HG03196 (cell line): ENCODE measurements around the gene SMAD1.
"Not testable (repeated sequence)": the region's sequence is repeated elsewhere in the genome, so short reads cannot be mapped to it uniquely, and the experiment has no call there.

Experiments used
- ATAC-seq: cut with Tn5 transposase; IDR thresholded peaks from one replicate; pipeline ENCODE4 v1.9.1; 2021; ENCODE audit not compliant: unreplicated experiment

Gene SMAD1

DNA sequence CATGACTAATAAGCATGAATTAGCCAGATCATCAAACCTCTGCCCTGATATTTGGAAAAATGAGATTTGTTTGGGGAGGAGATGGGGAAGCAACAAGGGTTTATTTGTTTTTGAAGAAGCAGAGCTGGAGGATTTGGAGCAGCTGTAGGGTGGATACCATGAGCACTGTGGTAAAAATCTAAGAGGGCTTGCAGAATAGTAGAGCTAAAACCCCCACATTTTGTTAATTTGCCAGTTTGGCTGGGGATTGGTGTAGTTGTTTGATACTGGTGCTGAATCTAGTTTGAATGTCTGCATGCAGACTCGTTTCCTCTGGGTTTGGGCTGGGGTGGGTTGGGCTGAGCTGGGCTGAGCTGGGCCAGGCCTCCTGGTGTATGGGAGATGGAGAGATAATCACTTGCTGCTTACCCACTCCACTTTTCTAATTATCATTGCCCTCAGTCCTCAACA is 43.7 kb downstream of the SMAD1 start:
- ATAC-seq = no peak

- no peak for ATAC-seq
Measured at GRCh38 chr4:145527773-145528172, 46.1 kb downstream of the SMAD1 start.

GRCh38 chr4:145528601-145529000 is 46.9 kb downstream of the SMAD1 start:
- ATAC-seq = no peak

- no peak for ATAC-seq
Measured at GRCh38 chr4:145530189-145530588, 48.5 kb downstream of the SMAD1 start.

GRCh38 chr4:145530662-145531061 is 49.0 kb downstream of the SMAD1 start:
- no peak for ATAC-seq

DNA sequence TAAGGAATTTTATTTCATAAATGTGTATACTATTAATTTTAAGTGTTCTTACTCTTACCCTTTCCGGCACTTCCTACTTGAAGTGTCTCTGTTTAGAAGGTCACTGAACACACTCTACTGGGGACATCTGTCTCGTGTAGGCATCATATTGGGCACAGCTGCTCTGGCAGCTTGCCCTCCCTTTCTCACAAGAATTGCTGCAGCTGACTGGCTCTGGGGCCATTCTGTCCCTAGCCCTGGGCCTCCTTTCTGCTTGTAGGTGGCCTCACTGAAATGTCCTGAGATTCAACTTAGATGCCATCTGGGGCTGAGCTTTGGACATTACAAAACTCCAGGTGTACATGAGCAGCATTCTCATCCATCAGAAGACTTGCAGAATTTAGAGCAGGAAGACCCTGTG is 49.6 kb downstream of the SMAD1 start:
- no peak for ATAC-seq

DNA sequence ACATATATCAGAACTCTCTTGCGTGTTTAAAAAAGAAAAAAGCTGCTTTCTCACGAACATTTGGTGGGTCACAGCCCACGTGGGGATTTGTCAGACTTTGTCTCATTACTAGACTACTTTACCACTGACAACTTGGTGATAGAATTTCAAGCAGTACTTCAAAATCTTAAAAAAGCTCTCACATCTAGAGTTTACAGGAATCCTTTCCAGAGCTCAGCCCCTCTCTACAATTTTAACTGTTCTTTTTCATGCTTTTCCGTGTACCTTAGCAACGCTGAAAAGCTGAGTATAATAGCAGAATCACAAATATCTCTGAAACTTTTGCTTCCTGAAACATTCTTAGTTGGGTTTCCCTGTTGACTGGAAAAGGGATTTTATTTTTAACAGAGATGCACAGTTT is 50.2 kb downstream of the SMAD1 start:
- no peak for ATAC-seq

- no peak for ATAC-seq
Measured at GRCh38 chr4:145533001-145533400, 51.3 kb downstream of the SMAD1 start.

DNA sequence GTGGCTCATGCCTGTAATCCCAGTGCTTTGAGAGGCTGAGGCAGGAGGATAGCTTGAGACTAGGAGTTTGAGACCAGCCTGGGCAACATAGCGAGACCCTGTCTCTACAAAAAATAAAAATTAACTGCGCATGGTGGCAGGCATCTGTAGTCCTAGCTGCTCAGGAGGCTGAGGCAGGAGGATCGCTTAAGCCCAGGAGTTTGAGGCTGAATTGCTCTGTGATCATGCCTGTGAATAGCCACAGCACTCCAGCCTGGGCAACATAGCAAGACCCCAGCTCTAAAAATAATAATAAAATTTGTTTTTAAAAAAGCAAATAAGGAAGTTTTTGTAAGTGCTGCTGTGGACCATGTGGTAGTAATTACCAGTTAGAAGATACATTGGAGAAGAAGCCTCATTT is 51.8 kb downstream of the SMAD1 start:
- ATAC-seq = not testable (repeated sequence)

DNA sequence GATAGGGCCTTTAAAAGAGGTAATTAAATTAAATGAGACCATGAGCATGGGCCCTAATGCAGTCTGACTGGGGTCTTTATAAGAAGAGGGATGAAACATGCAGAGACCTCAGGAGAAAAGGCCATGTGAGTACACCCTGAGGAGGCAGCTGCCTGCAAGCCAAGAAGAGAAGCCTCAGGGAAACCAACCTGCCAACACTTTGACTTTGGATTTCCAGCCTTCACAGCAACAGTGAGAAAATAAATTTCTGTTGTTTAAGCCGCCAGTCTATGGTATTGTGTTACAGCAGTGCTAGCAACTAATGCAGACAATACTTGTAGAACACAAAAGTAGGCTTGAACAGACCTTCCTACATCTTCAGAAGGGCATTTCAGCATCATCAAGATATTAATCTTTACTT is 52.3 kb downstream of the SMAD1 start:
- ATAC-seq = no peak

DNA sequence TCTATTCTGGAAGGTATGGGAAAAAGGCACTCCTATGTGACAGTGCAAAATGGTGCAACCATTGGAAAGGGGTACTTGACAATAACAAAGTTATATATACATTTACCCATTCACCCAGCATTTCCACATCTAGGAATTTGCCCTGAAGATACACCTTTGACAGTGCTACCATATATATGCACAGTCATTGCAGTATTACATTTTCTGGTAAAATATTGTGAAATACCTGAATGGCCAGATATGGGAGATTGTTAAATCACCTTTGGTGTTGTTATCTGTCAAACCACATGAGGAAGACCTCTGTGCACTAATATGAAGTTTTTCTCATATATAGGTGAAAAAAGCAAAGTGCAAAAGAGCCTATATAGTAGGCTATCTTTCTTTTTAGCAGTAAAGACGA is 53.5 kb downstream of the SMAD1 start:
- no peak for ATAC-seq

- ATAC-seq = no peak
Measured at GRCh38 chr4:145536044-145536443, 54.4 kb downstream of the SMAD1 start.

- no peak for ATAC-seq
Measured at GRCh38 chr4:145538596-145538995, 56.9 kb downstream of the SMAD1 start.

GRCh38 chr4:145539671-145540070 is 58.0 kb downstream of the SMAD1 start:
- ATAC-seq = no peak

- no peak for ATAC-seq
Measured at GRCh38 chr4:145540235-145540634, 58.6 kb downstream of the SMAD1 start.

DNA sequence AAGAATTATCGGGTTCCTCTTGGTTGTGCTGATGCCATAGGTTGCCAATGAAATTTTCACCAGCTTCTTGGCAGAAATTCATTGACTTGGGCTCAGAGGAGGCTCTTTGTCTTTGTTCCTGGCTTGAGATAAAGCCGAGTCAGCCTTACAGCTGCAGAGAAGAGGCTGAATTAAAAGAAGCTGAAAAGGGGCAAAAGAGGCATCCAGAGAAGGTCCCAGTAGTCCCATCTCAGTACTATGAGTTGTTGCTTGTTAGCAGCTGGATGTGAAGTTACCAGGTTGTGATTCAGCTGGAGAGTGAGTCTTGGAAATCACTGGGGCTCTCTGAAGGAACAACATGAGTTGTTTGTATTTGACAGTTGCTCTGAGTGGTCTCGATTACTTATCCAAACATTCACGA is 59.7 kb downstream of the SMAD1 start:
- ATAC-seq = no peak

GRCh38 chr4:145545031-145545430 is 63.4 kb downstream of the SMAD1 start:
- ATAC-seq = no peak

DNA sequence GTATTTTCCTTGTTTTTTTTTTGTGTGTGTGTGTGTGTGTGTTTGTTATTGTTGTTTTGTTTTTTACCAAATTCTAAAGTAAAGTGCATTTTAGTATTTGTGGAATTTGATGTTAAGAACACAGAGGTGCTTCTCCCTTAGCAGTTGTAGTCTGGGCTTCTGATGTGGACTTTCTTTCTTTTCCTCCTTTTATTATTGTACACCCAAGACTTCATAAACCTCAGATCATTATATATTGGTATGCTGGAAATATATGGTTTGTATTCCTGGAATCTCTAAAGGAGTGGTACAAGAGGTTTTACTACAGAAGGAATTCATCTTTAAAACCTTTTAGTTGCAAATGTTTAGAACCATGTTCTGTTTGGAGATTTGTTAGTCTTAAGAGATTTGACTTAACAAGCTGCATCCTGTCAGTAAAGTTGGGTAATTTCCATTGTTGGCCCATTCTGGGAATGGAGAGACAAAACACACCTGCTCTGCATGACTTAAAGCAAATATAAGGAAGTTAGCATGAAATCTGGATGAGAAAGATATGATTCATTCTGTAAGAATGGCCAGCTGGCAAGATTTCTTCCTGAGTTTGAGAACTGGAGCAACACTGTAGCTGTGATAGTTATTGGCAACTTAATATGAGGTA is 64.0 kb downstream of the SMAD1 start:
- no peak for ATAC-seq

GRCh38 chr4:145546175-145546915 is 64.7 kb downstream of the SMAD1 start:
- ATAC-seq = no peak

DNA sequence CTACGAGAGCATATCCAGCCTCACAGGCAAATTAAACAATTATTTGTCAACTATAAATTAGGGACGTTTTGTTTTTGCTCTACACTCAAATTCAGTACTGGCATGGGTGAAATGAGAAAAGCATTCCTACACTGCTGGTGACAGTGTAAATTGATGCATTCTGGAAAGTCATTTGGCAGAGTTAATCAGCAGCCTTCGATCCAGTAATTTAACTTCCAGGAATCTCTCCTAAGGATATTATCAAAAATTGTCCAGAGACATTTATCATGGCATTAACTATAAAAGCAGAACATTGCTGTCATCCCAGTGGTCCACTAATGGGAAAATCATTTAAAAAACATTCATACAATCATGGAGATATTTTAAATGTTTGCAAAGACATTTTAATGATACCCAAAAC is 70.0 kb downstream of the SMAD1 start:
- no peak for ATAC-seq

- peak; percentile 81 for ATAC-seq
Measured at GRCh38 chr4:145552181-145552822, 70.6 kb downstream of the SMAD1 start.

DNA sequence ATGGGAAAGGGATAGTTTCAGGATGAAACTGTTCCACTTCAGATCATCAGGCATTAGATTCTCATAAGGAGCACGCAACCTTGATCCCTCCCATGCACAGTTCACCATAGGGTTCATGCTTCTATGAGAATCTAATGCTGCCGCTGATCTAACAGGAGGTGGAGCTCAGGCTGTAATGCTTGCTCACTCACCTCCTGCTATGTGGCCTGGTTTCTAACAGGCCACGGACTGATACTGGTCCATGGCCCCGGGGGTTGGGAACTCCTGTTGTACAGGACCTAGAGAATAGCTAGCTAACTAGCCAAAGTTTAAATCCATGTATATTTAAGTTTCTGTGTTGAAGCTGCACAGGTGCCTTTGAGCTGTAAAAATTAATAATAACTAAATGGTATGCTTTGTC is 71.7 kb downstream of the SMAD1 start:
- no peak for ATAC-seq
